ENCODE measurements around the gene HES5.

The HES5 gene

GRCh38 chr1:2546515-2547209 lies 16.6 kb upstream of the HES5 start:
- DNase-seq (ENCODE audit: low read depth in 2 of 2): peak; percentile 53 to 70

- peak; percentile 77 to 80 for DNase-seq (ENCODE audit: low read depth in 2 of 2)
Observed at GRCh38 chr1:2545754-2546514, 15.9 kb upstream of the HES5 start.

GRCh38 chr1:2544875-2545640 lies 15.0 kb upstream of the HES5 start:
- no peak for DNase-seq (ENCODE audit: low read depth in 2 of 2)

GRCh38 chr1:2544093-2544874 lies 14.2 kb upstream of the HES5 start:
- no peak for DNase-seq (ENCODE audit: low read depth in 2 of 2)

GRCh38 chr1:2543543-2544092 lies 13.6 kb upstream of the HES5 start:
- no peak for DNase-seq (ENCODE audit: low read depth in 2 of 2)

GRCh38 chr1:2542246-2542915 lies 12.3 kb upstream of the HES5 start:
- DNase-seq (ENCODE audit: low read depth in 2 of 2): no peak

- DNase-seq (ENCODE audit: low read depth in 2 of 2): no peak
Observed at GRCh38 chr1:2541619-2542245, 11.7 kb upstream of the HES5 start.

GRCh38 chr1:2540816-2541492 lies 10.9 kb upstream of the HES5 start:
- DNase-seq (ENCODE audit: low read depth in 2 of 2): no peak

- no peak for DNase-seq (ENCODE audit: low read depth in 2 of 2)
Observed at GRCh38 chr1:2539312-2539907, 9.3 kb upstream of the HES5 start.

- DNase-seq (ENCODE audit: low read depth in 2 of 2): no peak
Observed at GRCh38 chr1:2538872-2539271, 8.8 kb upstream of the HES5 start.

- no peak for DNase-seq (ENCODE audit: low read depth in 2 of 2)
Observed at GRCh38 chr1:2538376-2538775, 8.3 kb upstream of the HES5 start.

GRCh38 chr1:2537784-2538115 lies 7.7 kb upstream of the HES5 start:
- DNase-seq (ENCODE audit: low read depth in 2 of 2): no peak

GRCh38 chr1:2535981-2536380 lies 5.9 kb upstream of the HES5 start:
- DNase-seq (ENCODE audit: low read depth in 2 of 2): no peak

GRCh38 chr1:2535455-2535854 lies 5.4 kb upstream of the HES5 start:
- DNase-seq (ENCODE audit: low read depth in 2 of 2): no peak

GRCh38 chr1:2534687-2535441 lies 4.8 kb upstream of the HES5 start:
- DNase-seq (ENCODE audit: low read depth in 2 of 2): no peak

GRCh38 chr1:2534315-2534686 lies 4.2 kb upstream of the HES5 start:
- no peak for DNase-seq (ENCODE audit: low read depth in 2 of 2)

GRCh38 chr1:2533365-2533764 lies 3.3 kb upstream of the HES5 start:
- no peak for DNase-seq (ENCODE audit: low read depth in 2 of 2)

GRCh38 chr1:2532485-2533160 lies 2.6 kb upstream of the HES5 start:
- DNase-seq (ENCODE audit: low read depth in 2 of 2): no peak
